ENCODE results near the gene DNMT3L.

Gene DNMT3L

GRCh38 chr21:44290327-44291077 lies 28.8 kb upstream of the DNMT3L start:
- H4K20me1 ChIP-seq (ENCODE audit: insufficient read depth, low read length, poor library complexity, severe bottlenecking) = no peaks in the 10 kb centered on the region
- no peaks in the 10 kb centered on the region for H3K79me2 ChIP-seq (ENCODE audit: insufficient read depth, low read length)
- H3K4me1 ChIP-seq (ENCODE audit: insufficient read depth, low read length, poor library complexity, severe bottlenecking) = no peaks in the 10 kb centered on the region
- TF ChIP-seq, protein P1, sequence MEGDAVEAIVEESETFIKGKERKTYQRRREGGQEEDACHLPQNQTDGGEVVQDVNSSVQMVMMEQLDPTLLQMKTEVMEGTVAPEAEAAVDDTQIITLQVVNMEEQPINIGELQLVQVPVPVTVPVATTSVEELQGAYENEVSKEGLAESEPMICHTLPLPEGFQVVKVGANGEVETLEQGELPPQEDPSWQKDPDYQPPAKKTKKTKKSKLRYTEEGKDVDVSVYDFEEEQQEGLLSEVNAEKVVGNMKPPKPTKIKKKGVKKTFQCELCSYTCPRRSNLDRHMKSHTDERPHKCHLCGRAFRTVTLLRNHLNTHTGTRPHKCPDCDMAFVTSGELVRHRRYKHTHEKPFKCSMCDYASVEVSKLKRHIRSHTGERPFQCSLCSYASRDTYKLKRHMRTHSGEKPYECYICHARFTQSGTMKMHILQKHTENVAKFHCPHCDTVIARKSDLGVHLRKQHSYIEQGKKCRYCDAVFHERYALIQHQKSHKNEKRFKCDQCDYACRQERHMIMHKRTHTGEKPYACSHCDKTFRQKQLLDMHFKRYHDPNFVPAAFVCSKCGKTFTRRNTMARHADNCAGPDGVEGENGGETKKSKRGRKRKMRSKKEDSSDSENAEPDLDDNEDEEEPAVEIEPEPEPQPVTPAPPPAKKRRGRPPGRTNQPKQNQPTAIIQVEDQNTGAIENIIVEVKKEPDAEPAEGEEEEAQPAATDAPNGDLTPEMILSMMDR (conservative IDR thresholded peaks at IDR 0.05; ENCODE audit: low read length) = no peak
- TF ChIP-seq EZH2phosphoT487 (IDR thresholded peaks at IDR 0.05; ENCODE audit: borderline replicate concordance) = no peak
- H3K4me3 ChIP-seq (ENCODE audit: low read length, poor library complexity, severe bottlenecking) = no peak overlapping the region
- H3K4me2 ChIP-seq (ENCODE audit: low read depth, low read length, poor library complexity, severe bottlenecking) = no peak overlapping the region
- H3K9ac ChIP-seq (ENCODE audit: low read depth, low read length, poor library complexity, severe bottlenecking) = no peak overlapping the region
- H3K27me3 ChIP-seq (ENCODE audit: insufficient read depth, low read length, poor library complexity, severe bottlenecking) = no peaks in the 10 kb centered on the region
- H2AFZ ChIP-seq (ENCODE audit: low read length) = no peak overlapping the region
- H3F3A ChIP-seq (ENCODE audit: low read depth) = no peaks in the 10 kb centered on the region
- no peaks in the 10 kb centered on the region for H3K9me3 ChIP-seq (ENCODE audit: insufficient read depth, low read depth, low read length)
- no peaks in the 10 kb centered on the region for H3K9me2 ChIP-seq (replicated peaks; ENCODE audit: low read depth, low read length)
- no peaks in the 10 kb centered on the region for H3K36me3 ChIP-seq (ENCODE audit: insufficient read depth, low read length)

DNA sequence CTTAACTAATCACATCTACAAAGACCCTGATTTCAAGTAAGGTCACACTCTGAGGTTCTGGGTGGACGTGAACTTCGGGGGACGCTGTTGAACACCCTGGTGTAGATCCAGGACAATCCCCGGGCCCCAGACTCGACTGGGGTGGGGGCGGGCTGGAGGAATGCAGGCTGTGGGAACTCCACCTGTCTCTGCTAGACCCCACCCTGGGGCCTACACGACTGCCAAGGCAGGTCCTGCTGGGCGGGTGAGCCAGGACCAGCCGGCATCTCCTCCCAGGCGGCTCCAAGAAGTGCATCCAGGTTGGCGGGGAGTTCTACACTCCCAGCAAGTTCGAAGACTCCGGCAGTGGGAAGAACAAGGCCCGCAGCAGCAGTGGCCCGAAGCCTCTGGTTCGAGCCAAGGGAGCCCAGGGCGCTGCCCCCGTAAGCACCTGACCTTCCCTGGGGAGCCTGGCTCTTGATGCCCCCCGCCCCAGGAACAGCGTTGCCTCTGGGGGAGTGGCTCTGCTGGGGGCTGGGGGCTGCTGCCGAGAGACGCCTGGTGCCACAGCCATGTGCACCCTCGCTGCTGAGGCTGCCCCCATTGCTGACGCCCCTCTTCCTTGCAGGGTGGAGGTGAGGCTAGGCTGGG lies 27.8 kb upstream of the DNMT3L start:
- H3K9me3 ChIP-seq (ENCODE audit: insufficient read depth, low read depth, low read length) = no peaks in the 10 kb centered on the region
- no peak overlapping the region for H3K4me2 ChIP-seq (ENCODE audit: low read depth, low read length, poor library complexity, severe bottlenecking)
- no peaks in the 10 kb centered on the region for H3F3A ChIP-seq (ENCODE audit: low read depth)
- no peak overlapping the region for H2AFZ ChIP-seq (ENCODE audit: low read length)
- H4K20me1 ChIP-seq (ENCODE audit: insufficient read depth, low read length, poor library complexity, severe bottlenecking) = no peaks in the 10 kb centered on the region
- H3K4me1 ChIP-seq (ENCODE audit: insufficient read depth, low read length, poor library complexity, severe bottlenecking) = no peaks in the 10 kb centered on the region
- H3K9me2 ChIP-seq (replicated peaks; ENCODE audit: low read depth, low read length) = no peaks in the 10 kb centered on the region
- no peaks in the 10 kb centered on the region for H3K79me2 ChIP-seq (ENCODE audit: insufficient read depth, low read length)
- H3K27me3 ChIP-seq (ENCODE audit: insufficient read depth, low read length, poor library complexity, severe bottlenecking) = no peaks in the 10 kb centered on the region
- TF ChIP-seq, protein P1 (conservative IDR thresholded peaks at IDR 0.05; ENCODE audit: low read length) = no peak
- TF ChIP-seq EZH2phosphoT487 (IDR thresholded peaks at IDR 0.05; ENCODE audit: borderline replicate concordance) = no peak
- no peak overlapping the region for H3K9ac ChIP-seq (ENCODE audit: low read depth, low read length, poor library complexity, severe bottlenecking)
- no peak overlapping the region for H3K4me3 ChIP-seq (ENCODE audit: low read length, poor library complexity, severe bottlenecking)
- H3K36me3 ChIP-seq (ENCODE audit: insufficient read depth, low read length) = no peaks in the 10 kb centered on the region

DNA sequence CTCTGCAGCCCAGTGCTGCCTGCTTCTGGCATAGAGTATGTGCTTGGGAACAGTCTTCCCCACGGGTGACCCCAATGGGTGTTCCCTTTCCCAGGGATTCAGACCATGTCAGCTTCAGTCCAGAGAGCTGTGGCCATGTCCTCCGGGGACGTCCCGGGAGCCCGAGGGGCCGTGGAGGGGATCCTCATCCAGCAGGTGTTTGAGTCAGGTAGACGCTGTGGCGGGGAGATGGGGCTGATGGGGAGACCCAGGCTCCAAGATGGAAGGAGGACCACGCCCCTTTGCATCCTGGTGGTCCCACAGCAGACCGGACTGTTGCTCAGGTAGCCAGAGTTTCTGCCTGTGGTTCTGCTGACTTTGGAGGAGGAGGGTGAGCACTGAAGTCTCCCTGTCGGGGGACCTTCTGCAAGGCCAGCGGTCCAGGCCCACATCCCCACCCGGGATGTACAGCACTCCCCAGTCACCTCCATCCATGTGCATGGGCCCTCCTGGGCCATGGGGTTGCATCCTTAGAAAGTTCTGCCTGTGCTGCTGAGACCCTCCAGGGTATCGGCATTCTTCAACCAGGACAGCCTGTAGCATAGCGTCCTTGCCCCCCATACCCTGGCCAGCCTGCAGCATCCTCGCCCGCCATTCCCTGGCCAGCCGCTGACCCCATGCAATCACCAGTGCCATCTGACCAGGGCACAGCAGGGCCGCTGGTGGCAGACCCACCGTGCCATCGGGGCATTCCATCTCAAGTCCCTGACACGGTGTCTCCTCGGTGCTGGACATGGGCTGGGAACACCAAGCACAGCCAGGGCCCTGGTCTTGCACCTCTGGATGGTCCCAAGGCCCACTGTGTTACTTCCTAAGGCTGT lies 26.8 kb upstream of the DNMT3L start:
- Histone ChIP-seq H3K79me2 (ENCODE audit: insufficient read depth, low read length) (no peaks in the 10 kb centered on the region), H3K4me3 (ENCODE audit: low read length, poor library complexity, severe bottlenecking) (no peak overlapping the region), H3K36me3 (ENCODE audit: insufficient read depth, low read length) (no peaks in the 10 kb centered on the region), H3K9me3 (ENCODE audit: insufficient read depth, low read depth, low read length) (no peaks in the 10 kb centered on the region), H3K9me2 (replicated peaks; ENCODE audit: low read depth, low read length) (no peaks in the 10 kb centered on the region), H3K4me2 (ENCODE audit: low read depth, low read length, poor library complexity, severe bottlenecking) (no peak overlapping the region), H3K4me1 (ENCODE audit: insufficient read depth, low read length, poor library complexity, severe bottlenecking) (no peaks in the 10 kb centered on the region), H3F3A (ENCODE audit: low read depth) (no peaks in the 10 kb centered on the region), H3K9ac (ENCODE audit: low read depth, low read length, poor library complexity, severe bottlenecking) (no peak overlapping the region), H4K20me1 (ENCODE audit: insufficient read depth, low read length, poor library complexity, severe bottlenecking) (no peaks in the 10 kb centered on the region), H2AFZ (ENCODE audit: low read length) (no peak overlapping the region), H3K27me3 (ENCODE audit: insufficient read depth, low read length, poor library complexity, severe bottlenecking) (no peaks in the 10 kb centered on the region)
- TF ChIP-seq, protein P1 (conservative IDR thresholded peaks at IDR 0.05; ENCODE audit: low read length) = no peak
- no peak for TF ChIP-seq EZH2phosphoT487 (IDR thresholded peaks at IDR 0.05; ENCODE audit: borderline replicate concordance)

All from Loucy (cell line).